Stimulated activated CD4-positive, alpha-beta T cell treated with anti-CD3 and anti-CD28 coated beads, Interleukin-2, amount 100 ng/mL, for 24 hours (primary cell): ENCODE data around the gene BCL11A.

Source experiments
- DNase-seq, 2 donors: peaks; one replicate each; pipeline ENCODE4 v3.0.0-alpha.2; 2020

BCL11A gene

DNA sequence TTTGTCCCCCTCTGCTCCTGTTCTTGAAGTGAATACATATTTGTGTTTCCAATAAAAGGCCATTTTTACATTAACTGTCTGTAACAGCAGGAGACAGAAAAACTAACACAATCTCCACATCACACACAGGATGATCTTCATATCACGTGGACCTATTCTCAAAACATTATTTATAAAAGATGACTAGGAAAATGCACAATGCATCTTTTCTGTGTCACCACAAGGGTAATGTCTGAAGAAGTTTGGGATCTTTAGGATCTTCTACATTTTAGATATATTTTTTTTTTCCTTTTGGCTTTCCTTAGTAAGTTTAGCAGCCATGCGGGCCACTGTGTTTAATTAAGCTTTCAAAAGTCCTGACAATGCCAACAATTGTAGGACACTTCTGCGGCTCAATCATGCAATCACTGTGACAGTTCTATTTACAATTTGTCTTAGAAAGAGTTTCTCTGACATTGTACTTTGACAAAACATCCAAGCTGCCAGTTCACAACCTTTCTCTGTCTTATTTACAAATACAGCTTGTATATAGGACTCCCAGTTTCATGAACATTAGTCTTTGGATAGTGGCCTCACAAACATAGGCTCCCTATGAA is 12.3 kb downstream of the BCL11A start:
- DNase-seq: no peak

DNA sequence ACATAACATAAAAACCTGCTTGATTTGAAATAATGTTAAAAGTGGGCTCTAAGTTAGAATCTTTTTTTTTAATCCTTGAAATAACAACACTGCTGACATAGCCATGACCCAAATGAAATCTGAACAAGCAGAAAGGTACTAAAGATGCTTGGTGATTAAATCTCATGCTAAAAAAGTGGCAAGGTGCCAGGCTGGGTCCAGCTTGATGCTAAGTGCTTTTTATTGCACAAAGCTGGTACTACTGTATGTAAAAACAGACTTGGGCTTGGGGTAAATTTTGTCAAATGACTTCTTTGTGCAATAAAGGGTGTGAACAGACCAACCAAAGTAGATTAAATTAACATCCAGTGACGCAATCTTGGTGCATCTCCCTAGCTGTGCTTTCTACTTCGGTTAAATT is 13.4 kb downstream of the BCL11A start:
- DNase-seq: no peak

DNA sequence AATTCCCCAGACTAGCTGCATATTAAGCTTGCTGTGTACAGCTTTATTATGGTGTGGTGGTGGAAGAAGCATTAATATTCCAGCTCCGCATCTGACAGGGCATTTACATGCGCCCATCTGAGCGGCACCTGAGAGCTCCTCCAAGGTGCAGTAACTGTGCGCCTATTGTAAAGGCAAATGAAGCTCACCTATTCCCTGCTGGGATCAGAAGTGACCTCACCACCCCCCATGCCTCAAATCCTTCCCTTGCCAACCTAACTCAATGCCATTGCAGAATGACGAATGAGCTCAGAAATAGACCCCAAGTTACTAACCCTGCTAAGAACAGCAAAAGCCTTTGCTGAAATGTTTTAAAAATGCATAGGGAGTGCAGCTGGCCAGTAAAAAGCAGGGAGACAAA is 14.3 kb downstream of the BCL11A start:
- no peak for DNase-seq

DNA sequence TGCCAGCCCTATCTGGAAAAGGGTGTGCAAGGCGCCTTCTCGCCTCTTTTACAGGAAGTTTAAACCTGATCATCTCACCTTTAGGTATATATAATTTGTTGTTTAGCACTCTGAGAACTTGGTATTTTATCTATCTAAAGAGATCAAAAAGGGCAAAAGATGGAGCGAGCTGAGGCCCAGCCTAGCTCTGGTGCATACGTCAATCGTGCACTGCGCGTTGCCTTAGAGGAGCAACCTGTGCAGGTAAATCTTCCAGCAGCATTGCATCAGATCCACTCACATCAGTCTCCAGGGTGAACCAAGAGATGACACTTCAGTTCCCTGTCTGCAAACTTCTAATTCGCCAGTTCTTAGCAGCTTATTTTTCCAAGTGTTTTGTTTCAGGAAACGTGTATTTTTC is 15.4 kb downstream of the BCL11A start:
- DNase-seq: no peak

DNA sequence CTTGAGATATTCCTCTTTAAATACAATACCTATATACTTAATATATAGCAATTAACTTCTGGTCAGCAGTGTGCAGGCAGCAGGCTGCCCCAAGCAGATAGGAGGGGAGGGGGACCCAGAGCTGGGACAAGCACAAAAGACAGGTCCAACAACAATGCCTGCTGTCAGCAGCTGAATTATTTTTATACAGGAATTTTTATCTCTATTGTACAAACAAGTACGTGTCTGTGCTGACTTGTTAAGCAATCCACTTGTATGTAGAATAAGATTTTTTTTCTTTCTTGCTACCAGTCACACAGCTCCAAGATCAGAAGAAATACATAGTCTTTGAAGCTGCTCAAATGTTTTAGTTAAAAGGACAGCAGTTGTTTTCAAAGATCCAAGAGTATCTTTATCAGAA is 16.7 kb downstream of the BCL11A start:
- no peak for DNase-seq

DNA sequence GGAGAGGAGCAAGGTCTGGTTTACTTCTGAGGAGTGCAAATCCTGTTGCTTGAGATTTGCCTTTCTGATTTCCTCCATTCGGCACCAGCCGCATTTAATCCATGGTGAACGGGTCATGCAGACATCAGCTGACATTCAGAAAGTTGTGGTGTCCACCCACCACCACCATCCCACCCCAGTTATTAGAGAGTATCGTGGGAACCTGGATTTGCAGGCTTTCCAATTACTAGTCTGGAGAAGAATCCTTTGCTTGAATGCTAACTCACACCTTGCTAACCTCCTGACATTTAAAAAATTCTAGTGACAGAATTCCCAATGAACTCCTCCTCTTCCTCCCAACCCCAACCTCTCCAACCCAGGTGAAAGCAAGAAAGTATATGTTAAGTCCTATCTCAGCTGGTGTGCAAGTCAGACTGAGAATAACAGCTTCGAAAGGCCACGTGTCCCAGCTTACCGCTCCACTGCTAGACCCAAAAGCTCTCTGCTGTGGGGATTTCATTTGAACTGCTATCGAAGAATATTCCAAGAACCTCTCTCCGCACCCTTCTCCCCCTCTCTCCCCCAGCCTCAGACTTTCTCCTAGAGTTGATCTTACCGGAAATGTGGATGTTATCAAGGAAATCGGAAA is 17.7 kb downstream of the BCL11A start:
- DNase-seq: no peak

DNA sequence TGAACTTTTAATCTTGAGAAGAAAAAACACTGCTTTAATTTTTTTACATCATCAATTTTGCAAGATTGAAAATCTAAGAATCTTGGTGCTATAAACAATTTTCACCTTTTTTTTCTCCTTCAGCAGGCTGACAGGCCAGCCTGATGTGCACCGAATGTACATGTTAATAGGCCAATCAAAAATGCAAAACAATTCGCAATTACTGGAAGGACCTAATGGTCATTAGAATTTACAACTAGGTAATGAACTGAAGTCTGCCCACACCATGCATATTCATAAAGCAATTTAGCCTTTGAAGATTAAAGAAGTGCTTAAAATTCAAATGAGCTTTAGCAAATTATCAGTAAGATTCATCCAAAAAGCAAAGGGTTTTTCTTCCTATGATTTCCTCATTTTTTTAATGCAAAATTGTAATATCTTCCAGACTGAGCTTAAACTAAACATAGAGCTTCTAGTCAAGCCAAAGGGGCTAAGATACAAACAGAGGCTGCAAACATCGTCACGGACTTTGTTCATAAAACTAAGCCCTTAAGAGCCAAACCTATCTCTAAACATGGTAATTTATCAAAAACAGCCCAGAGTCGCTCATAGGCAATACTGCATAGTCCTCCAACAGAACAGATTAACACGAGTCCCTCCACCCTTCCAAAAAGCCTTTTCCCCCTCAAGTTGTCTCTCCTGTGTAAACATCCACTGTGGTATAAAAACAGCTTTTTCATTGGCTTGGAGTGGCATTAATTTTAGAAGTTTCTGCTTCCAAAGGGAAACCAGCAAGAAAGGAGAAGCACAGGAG is 18.4 kb downstream of the BCL11A start:
- DNase-seq: no peak

DNA sequence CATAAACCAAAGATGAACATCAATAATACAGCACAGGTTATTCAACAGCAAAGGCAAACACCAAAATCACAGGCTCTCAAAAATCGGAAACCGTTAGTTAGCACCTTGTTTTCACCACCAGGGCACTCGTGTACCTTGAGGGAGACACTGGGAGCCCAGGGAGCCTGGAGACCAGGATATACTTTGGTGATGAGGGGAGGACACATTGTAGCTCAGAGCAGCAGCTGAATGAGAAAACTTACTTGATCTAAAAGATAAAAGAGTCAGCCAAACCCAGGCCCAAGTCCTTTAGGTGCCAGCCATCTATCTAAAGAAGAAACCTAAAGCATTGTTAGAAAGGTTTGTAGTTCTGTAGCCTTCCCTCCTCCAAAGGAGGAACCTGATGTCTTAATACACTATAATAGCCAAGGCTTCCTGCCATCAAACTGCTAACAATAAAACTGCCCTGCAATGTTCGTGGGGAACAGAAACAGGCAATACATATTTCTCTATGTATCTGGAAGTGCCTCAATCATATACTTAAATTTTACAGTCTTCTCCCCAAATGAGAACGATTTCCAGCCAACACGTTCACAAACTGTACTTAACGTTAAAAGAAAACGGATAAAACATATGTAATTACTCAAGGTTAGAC is 19.3 kb downstream of the BCL11A start:
- DNase-seq: no peak

DNA sequence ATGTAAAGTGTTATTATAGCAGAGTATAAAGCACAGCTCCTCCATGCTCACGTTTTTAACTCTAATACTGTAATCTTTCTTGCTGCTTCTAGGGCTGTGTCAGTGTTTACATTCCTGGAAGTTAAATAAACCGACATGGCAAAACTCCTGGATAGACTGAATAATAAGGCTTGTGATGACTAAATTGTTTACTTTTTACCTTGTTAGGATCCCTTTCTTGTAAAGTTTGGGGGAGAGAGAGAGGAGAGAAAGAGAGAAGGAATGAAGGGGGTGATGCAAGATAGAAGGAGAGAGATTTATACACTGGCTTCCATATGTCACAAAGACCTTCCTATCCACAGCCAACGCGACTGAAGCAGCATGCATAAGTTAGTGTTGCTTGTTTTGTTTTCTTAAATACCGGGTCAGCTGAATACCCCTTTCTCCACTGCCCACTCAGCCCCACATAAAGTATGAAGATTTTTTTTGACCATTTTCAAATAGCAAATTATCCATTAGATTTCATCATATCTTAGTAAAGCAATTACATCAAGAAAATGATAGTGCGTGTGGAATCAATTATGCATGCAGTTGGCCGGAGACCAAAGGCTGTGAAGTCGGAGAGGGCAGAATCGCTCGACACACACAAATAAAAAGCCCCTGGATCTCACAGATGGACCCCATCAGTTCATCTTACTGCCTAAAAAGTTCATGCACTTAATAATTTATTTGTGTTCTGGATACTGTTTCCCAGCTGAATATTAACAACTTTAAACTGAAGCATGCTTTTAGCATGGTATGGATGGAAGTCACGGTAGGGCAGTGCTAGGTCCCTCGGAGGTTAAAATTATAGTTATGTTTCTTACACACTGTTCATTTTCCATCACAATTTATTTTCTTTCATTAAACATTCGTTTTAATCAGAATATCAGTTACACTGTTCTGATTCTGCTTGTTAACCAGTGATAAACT is 20.1 kb downstream of the BCL11A start:
- DNase-seq: no peak

DNA sequence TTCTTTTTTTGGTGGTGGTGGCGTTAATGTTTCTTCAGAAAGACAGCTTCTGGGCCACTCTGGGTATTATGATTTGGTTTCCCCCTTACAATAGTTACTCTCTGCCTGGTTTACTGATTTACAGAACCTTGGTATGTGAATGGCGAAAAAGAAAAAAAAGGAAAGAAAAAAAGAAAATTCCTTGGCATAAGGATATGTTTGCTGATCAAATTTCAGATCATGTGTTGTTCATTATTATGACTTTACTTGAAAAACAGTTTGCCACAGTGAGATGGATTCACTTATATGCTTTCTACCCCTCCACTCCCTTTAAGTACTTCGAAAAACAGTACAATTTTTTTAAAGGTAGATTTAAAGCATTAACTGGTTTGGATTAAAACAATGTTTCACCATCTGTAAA is 21.0 kb downstream of the BCL11A start:
- DNase-seq: no peak

DNA sequence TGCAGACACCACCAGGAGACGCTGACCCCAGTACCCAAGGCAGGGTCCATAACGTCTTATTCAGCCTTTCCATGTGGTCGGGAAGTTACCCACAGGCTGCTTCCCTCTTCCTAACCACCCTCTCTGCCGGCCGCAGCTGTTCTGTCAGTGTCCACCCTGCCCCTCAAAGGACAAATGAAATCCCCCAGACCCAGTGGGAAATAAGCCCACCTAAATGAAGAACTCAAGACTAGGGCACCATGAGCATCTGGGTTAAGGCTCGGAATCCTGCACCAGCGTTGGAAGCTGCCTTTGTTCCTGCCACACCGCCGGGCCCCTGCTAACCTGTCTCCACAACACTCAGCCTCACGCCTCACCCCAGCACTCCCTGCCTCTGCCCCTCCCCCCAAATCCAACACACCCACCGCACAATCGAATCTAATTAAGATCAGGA is 21.7 kb downstream of the BCL11A start:
- DNase-seq: no peak

DNA sequence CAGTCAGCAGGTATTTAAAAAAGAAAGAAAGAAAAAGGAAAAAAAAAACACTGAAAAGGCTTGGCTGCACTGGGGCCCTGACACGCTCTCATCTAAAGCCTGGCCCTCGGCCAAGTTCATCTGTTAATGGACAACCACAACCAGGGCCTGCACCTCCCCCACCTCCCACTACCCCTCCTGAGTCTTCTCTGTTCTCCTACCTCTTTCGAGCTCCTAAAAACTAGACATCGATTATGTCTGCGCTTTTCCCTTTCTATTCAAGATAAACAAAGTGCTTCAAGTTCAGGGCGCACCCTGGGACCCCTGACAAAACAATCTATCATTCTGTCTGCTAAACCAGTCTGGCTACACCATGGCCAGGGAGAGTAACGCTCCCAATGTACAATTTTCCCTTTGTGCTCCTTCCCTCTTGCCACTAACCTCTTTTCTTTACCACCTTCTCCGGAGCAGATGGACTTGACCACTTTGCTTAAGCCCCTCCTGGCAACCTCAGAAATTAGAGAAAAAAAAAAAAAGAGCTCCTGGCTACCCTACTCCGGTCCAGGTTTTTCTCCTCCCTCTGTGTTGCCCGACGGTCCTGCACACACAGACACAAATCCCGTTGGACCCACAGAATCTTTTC is 22.7 kb downstream of the BCL11A start:
- no peak for DNase-seq

DNA sequence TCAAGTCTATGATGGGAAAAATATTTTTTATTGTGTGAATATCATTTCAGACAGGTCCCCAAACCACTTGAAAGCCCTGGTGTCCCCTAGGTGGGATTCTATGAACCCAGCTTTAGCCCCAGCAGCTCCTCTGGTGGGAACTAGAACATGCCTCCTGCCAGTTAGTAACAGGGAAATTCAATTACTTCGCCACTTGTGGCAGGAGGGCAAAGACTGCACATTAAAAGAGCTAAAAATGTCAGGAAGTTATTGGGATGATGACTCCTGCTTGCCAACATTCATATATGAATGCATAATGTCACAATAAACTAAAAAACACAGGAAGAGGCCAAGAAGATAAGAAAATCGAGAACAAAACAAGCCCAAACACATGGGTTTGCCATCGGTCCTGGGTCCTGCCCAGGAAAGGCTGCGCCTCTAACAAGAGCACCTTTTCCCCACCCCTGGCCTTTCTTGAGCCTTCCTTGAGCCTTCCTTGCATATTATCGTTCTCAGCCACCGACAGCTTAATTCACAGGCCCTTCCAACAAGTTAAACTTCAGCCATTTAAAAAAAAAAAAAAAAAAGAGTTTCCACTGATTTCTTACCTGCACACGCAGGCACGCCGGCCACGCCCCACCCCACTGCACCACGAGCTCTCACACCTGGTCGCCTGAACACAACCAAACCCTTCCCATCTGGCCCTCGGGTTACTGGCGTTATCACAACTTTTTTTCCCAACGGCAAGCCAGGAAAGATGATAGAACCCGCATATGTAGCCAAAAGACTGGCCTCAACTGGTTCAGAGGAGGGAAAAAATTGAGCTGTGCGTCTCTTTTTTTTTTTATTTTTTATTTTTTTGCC is 23.4 kb downstream of the BCL11A start:
- DNase-seq: no peak

DNA sequence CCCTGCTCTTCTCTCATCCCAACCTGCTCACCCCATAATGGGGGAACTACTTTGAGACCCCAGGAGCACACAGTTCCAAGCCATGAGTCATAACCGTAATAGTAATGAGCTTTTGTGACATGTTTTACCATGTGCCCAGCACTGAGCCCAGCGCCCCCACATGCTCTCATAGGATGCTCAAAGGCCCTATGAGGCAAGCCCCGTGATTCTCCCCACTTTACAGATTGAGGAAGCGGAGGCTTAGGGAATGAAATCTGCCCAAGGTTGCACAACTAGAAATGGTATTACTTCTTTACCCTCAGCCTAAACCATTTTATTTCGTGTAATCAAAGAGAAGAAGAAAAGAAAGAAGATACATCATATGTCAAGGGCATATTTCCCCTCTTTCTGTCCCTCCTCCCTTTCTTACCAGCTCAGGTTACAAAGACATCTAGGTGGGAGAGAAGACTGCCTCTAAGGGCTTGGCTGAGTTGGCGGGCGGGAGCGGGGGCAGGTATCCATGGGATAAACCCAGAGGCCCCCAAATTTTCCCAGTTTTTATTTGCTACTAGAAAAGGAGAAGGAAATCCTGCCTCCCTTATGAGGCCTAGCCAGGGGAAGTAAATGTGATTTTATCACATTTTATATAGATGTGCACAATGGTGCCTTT is 24.2 kb downstream of the BCL11A start:
- DNase-seq: no peak

DNA sequence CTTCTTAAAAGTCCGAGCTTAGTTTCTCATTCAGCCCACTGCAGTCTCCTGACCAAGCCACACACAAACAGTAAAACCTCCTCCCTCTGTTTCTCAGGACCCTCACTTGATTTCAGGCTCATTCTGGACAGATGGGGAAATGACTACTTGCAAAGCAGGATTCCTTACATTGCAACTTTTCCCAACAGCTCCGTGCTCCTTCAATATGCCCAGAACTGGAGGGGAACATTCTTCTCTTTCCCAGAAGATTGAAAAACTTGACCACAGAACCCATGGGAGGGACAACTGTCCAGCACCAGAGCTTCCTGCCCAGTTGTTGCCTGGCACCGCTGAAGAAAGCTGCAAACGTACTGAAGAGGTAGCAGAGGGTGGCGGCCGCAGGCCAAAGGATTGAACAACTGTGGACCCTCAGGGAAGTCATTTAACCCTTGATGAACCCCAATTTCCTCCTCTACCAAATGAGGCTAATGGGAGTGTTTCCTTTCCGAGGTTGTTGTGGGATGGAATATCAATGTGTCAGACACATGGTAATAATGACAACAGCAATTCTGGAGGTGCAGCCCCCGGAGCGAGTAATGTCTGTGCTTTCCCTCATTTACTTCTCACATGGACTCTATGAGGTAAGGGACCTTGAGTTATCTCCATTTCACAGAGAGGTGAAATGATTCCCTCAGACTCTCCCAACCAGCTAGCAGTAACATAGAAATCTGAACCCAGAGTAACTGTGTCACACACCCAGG is 25.0 kb downstream of the BCL11A start:
- DNase-seq: no peak

DNA sequence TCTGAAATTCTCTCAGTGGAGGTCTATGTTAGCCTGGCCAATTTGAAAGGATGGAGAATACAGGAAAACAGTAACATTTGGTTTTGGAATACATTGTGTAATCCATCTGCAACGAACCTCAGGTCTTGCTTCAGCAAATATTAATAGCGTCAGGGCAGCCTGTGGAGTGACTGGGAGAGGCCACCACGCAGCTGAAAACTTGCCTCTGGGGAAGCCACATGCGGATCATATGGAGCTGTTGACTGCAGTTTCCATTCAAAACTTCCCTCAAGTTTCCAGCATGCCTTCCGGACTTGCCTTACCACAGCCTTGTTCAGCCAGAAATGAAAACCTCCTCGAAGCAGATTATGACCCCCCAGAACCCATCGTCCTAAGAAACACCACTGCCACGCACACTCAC is 25.7 kb downstream of the BCL11A start:
- no peak for DNase-seq

DNA sequence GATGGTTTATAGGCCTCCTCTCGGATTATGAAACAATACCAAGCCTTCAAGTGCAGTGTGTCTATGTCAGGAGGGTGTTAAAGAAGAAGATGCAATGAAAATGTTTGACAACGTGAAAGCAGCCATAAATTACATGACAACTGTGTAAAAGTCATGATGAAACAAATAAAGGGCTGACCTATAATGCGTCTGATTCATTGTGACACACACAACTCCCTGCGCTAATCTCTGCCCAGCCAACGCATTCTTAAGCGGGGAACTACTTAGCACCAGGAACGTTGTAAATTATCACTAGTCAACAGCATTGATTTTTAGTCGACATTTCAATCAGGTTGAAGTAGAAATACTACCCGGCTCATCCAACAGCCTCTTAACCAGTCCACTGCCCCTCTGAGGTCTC is 26.8 kb downstream of the BCL11A start:
- no peak for DNase-seq

DNA sequence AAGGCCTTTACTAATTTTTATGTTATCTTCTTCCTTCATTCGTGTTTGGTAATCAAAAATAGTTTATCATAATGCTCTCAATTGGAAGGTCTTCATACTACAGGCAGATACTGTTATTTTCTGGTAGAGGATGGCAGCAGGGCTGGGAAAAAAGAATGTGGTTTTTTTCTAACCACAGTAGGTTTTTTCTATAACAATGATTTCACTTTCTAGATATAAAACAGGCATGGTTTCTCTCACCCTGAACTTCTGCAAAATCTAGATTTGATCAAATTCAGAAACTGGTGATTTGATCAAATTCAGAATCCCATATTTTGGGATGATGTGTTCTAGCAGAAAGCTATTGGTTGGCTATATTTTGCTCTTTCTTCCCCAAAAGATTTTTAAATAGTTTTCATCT is 27.6 kb downstream of the BCL11A start:
- no peak for DNase-seq

DNA sequence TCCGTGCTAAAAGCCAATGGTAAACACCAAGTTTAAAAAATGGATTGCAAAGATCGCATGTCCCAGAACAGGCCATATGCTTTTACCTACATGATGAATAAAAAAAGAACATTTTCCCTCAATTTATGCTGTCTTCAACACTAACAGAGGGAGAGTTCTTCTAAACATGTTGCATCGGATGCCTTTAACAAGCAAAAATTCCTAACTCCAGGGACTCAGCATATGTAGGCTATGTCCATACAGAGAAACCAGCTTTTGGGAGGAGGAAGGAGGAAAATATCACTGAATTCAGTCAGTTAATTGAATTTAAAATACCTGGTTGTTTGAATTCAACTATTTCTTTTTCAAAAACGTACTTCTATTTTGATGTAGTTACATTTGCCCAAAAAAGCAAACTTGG is 28.6 kb downstream of the BCL11A start:
- no peak for DNase-seq

DNA sequence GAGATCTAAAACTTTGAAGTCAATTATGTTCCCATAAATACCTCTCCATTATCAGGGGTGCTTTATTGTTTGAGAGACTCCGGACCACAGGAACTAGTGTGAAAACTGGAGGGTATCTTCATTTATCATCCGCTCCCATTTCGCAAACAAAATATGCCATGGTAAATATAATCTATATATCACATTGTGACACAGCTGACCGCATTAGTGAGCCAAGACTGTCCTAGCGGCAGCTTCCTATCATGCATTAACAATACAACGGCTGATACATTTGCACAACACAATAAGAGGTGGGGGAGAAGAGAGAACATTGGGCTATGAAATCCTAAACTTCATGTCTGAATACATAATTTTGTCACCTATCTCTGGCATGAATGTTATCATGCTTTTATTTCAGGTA is 29.5 kb downstream of the BCL11A start:
- no peak for DNase-seq
